K562 (cell line): Measurements from ENCODE around the gene MAP2K6. TPM values are rescaled to one million over a fixed set of nuclear protein-coding genes. Genes with fewer than 3 reads are reported as not detected.

Experiments
- ATF1 ChIP-seq, 2 experiments: fragments of 450-650 bp in 1 of 2; IDR thresholded peaks; 2 replicates each; pipeline ENCODE4 v1.6.1; 2016; ENCODE audit warnings: missing compliant biosample characterization in 1 of 2, missing genetic modification characterization in 1 of 2
- CREB1 ChIP-seq, 2 experiments: sonication (generic) in 1 of 2; formaldehyde crosslinking in 1 of 2; IDR thresholded peaks; 2 replicates each; pipeline versions ENCODE4 v1.6.1 to v1.8.0; 2012 to 2022; ENCODE audit warnings: inconsistent platforms in 1 of 2, mild to moderate bottlenecking in 1 of 2, missing genetic modification reagents in 1 of 2, moderate library complexity in 1 of 2
- DIDO1 ChIP-seq: fragments of 450-650 bp; IDR thresholded peaks from 2 replicates; pipeline ENCODE4 v1.6.1; 2016; ENCODE audit warnings: low read depth, missing biosample characterization, missing genetic modification characterization
- HCFC1 ChIP-seq: IDR thresholded peaks from 2 replicates; pipeline ENCODE4 v1.6.1; 2012; ENCODE audit warnings: low read depth, low read length, improper control_type of control experiment
- HNRNPK ChIP-seq: fragments of 200-400 bp; formaldehyde crosslinking; IDR thresholded peaks from one replicate; pipeline ENCODE4 v1.6.1; 2018; ENCODE audit warnings: mild to moderate bottlenecking, low read depth, low read length; ENCODE audit not compliant: poor library complexity, severe bottlenecking
- KDM4B ChIP-seq, 2 experiments: fragments of 450-650 bp in 1 of 2; sonication (generic) in 1 of 2; IDR thresholded peaks; 2 replicates each; pipeline ENCODE4 v1.6.1; 2016 to 2017; ENCODE audit warnings: borderline replicate concordance in 2 of 2, antibody characterized with exemption in 1 of 2, low read depth in 1 of 2, mild to moderate bottlenecking in 1 of 2
- POLR2G ChIP-seq: fragments of 200-400 bp; formaldehyde crosslinking; IDR thresholded peaks from 2 replicates; pipeline ENCODE4 v1.6.1; 2017; ENCODE audit warnings: low read depth, mild to moderate bottlenecking, antibody characterized with exemption, low read length, moderate library complexity
- SMC3 ChIP-seq: conservative IDR thresholded peaks from 2 replicates; pipeline ENCODE4 v1.6.1; 2011; ENCODE audit warnings: low read depth, low read length, improper control_type of control experiment; ENCODE audit not compliant: insufficient read depth
- ZFPM2 ChIP-seq: fragments of 250-450 bp; sonication (Bioruptor Pico); IDR thresholded peaks from 2 replicates; pipeline ENCODE4 v1.5.1; 2022; ENCODE audit warnings: mild to moderate bottlenecking
- ZNF253 ChIP-seq: fragments of 250-450 bp; sonication (Bioruptor Pico); conservative IDR thresholded peaks from 2 replicates; pipeline ENCODE4 v1.6.1; 2021; ENCODE audit warnings: mild to moderate bottlenecking
- ZNF41 ChIP-seq: fragments of 250-450 bp; sonication (Bioruptor Pico); conservative IDR thresholded peaks from 2 replicates; pipeline ENCODE4 v1.4.0; 2020; ENCODE audit warnings: mild to moderate bottlenecking
- ZNF644 ChIP-seq: fragments of 200-800 bp; sonication (Bioruptor generic); IDR thresholded peaks from 2 replicates; pipeline ENCODE4 v1.6.1; 2016; ENCODE audit warnings: low read depth, missing genetic modification characterization, missing compliant biosample characterization
- polyA plus RNA-seq, 8 experiments: library from polyadenylated mRNA; depleted of rRNA in 4 of 8; stranded (reverse) in 5 of 8; unstranded in 3 of 8; fragments of >200 nt; fragmentation: Nextera tagmentation in 2 of 8; fragmentation: Illumina TruSeq in 1 of 8; extraction: Ambion mirVana in 2 of 8; extraction: Trizol in 1 of 8; gene quantifications; 2 replicates each; pipeline versions ENCODE4 v1.2.1 to v1.2.3, GENCODE V29; 2011 to 2014; ENCODE audit warnings: inconsistent platforms in 1 of 8, missing spikeins in 1 of 8
- total RNA-seq, 7 experiments: library from RNA; depleted of rRNA in 6 of 7; stranded (reverse); fragments of >200 nt in 6 of 7; fragmentation: Illumina TruSeq in 2 of 7; extraction: Trizol in 2 of 7; gene quantifications; 2 replicates each; pipeline versions ENCODE4 v1.2.1 to v1.2.3, GENCODE V29; 2011 to 2021; ENCODE audit warnings: low replicate concordance in 1 of 7
- TF ChIP-seq, protein P1 (sequence below): sonication (generic); formaldehyde crosslinking; IDR thresholded peaks from 2 replicates; pipeline ENCODE4 v1.8.0; 2022; ENCODE audit warnings: mild to moderate bottlenecking, missing genetic modification reagents
- TF ChIP-seq, protein P2 (sequence below): fragments of 450-650 bp; formaldehyde crosslinking; IDR thresholded peaks from 2 replicates; pipeline ENCODE4 v1.4.0; 2022; ENCODE audit warnings: missing genetic modification characterization
- TF ChIP-seq, protein P3 (sequence below): fragments of 250-450 bp; sonication (Bioruptor Pico); IDR thresholded peaks from 2 replicates; pipeline ENCODE4 v1.5.0; 2020; ENCODE audit warnings: mild to moderate bottlenecking, borderline replicate concordance
- TF ChIP-seq, protein P4 (sequence below), 2 experiments: IDR thresholded peaks; 2 replicates each; pipeline ENCODE4 v1.6.1; 2011; ENCODE audit warnings: borderline replicate concordance in 1 of 2, control low read depth in 1 of 2, low read depth in 1 of 2, low read length in 1 of 2, mild to moderate bottlenecking in 1 of 2, mixed read lengths in 1 of 2, moderate library complexity in 1 of 2; ENCODE audit not compliant: insufficient read depth in 1 of 2, insufficient read length in 1 of 2, poor library complexity in 1 of 2, severe bottlenecking in 1 of 2; ENCODE audit errors: extremely low read depth in 1 of 2

MAP2K6 gene
- total and polyA plus RNA-seq, 9 of the 15 experiments (the other 6 are each of a cell fraction or from before 2014, with no cell fraction given), result 0.07 to 0.13 TPM; not detected in 7

DNA sequence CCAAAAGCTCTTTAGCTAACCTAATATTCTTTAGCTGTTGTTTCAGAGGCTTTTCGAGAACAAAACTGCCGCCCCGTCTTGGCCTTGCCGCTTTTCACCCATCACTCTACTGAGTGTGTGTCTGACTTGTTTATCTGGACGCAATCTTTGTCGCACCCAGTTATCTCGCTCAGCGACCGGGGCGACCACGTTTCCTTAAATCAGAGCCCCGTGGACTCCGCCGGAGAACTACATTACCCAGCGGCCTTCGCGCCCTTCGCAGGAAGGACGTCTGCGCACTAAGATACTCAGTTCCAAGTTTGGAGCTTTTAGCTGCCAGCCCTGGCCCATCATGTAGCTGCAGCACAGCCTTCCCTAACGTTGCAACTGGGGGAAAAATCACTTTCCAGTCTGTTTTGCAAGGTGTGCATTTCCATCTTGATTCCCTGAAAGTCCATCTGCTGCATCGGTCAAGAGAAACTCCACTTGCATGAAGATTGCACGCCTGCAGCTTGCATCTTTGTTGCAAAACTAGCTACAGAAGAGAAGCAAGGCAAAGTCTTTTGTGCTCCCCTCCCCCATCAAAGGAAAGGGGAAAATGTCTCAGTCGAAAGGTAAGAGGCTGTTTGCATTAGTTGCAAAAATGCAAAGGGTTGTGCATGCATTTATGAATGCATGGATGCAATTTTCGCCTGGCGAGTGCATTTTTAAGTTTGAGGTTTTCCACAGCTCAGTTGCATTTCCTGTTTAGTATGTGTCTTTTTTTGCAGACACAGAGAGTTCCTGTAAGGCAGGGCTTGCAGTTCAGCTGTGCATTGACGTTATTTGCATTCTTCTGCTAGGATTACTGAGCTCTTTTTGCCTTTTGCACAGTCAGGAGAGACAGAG is at the start of gene MAP2K6 (continued):
- TF ChIP-seq, protein P1, sequence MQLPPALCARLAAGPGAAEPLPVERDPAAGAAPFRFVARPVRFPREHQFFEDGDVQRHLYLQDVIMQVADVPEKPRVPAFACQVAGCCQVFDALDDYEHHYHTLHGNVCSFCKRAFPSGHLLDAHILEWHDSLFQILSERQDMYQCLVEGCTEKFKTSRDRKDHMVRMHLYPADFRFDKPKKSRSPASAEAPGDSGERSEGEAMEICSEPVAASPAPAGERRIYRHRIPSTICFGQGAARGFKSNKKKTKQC, result no peak
- TF ChIP-seq, protein P2, sequence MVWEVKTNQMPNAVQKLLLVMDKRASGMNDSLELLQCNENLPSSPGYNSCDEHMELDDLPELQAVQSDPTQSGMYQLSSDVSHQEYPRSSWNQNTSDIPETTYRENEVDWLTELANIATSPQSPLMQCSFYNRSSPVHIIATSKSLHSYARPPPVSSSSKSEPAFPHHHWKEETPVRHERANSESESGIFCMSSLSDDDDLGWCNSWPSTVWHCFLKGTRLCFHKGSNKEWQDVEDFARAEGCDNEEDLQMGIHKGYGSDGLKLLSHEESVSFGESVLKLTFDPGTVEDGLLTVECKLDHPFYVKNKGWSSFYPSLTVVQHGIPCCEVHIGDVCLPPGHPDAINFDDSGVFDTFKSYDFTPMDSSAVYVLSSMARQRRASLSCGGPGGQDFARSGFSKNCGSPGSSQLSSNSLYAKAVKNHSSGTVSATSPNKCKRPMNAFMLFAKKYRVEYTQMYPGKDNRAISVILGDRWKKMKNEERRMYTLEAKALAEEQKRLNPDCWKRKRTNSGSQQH, result no peak
- TF ChIP-seq POLR2G, result no peak
- no peak for TF ChIP-seq KDM4B (IDR thresholded peaks at IDR 0.05; ENCODE audit: borderline replicate concordance in 2 of 2, low read depth in 1 of 2)
- no peak for TF ChIP-seq ZNF41 (CRISPR knock-in tag)
- no peak for TF ChIP-seq ZFPM2 (CRISPR knock-in tag)
- TF ChIP-seq HCFC1, result peak; percentile 85
- no peak for TF ChIP-seq ZNF253 (CRISPR knock-in tag)
- TF ChIP-seq, protein P3, sequence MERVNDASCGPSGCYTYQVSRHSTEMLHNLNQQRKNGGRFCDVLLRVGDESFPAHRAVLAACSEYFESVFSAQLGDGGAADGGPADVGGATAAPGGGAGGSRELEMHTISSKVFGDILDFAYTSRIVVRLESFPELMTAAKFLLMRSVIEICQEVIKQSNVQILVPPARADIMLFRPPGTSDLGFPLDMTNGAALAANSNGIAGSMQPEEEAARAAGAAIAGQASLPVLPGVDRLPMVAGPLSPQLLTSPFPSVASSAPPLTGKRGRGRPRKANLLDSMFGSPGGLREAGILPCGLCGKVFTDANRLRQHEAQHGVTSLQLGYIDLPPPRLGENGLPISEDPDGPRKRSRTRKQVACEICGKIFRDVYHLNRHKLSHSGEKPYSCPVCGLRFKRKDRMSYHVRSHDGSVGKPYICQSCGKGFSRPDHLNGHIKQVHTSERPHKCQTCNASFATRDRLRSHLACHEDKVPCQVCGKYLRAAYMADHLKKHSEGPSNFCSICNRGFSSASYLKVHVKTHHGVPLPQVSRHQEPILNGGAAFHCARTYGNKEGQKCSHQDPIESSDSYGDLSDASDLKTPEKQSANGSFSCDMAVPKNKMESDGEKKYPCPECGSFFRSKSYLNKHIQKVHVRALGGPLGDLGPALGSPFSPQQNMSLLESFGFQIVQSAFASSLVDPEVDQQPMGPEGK (CRISPR knock-in tag), result no peak
- no peak for TF ChIP-seq ZNF644 (tag)
- TF ChIP-seq DIDO1 (tag), result no peak
- TF ChIP-seq SMC3, result no peak
- TF ChIP-seq, protein P4, sequence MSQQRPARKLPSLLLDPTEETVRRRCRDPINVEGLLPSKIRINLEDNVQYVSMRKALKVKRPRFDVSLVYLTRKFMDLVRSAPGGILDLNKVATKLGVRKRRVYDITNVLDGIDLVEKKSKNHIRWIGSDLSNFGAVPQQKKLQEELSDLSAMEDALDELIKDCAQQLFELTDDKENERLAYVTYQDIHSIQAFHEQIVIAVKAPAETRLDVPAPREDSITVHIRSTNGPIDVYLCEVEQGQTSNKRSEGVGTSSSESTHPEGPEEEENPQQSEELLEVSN (IDR thresholded peaks at IDR 0.05; ENCODE audit: borderline replicate concordance in 1 of 2, extremely low read depth in 1 of 2, insufficient read depth in 1 of 2, insufficient read length in 1 of 2, low read depth in 1 of 2, low read length in 1 of 2, poor library complexity in 1 of 2, severe bottlenecking in 1 of 2), result no peak
- no peak for TF ChIP-seq HNRNPK
- TF ChIP-seq ATF1 (CRISPR knock-in tag; IDR thresholded peaks at IDR 0.05), result no peak
- peak; percentile 63 for TF ChIP-seq ATF1 (tag; IDR thresholded peaks at IDR 0.05)
- no peak for TF ChIP-seq CREB1 (IDR thresholded peaks at IDR 0.05)
- no peak for TF ChIP-seq CREB1 (CRISPR knock-in tag; IDR thresholded peaks at IDR 0.05)
